Activated B cell treated with CpG ODN at 0.5 μM for 24 hours (primary cell): Measurements from ENCODE around the gene PDE1C. TPM values are rescaled to one million over a fixed set of nuclear protein-coding genes. Genes with fewer than 3 reads are reported as not detected.

ENCODE experiments used
- ATAC-seq: fragments of 200-7000 bp; cut with Tn5 transposase; one replicate; pipeline ENCODE4 v1.10.0; 2021; ENCODE audit warnings: low read depth, mild to moderate bottlenecking, moderate library complexity
- CTCF ChIA-PET: fragments of 350-600 bp; sonication (Branson Sonifier 250); formaldehyde crosslinking; loops from one replicate; lab custom pipeline; 2021; ENCODE audit warnings: antibody characterized with exemption; lab: Charles Lee
- POLR2A ChIA-PET: fragments of 350-600 bp; sonication (Branson Sonifier 250); formaldehyde crosslinking; loops from one replicate; lab custom pipeline; 2021; ENCODE audit warnings: antibody characterized with exemption; lab: Charles Lee
- DNase-seq: peaks from one replicate; pipeline ENCODE4 v3.0.0; 2022
- H3K27ac Mint-ChIP-seq: one replicate; pipeline ENCODE4 v1.8.0; 2020; ENCODE audit warnings: mixed read lengths
- H3K27me3 Mint-ChIP-seq: one replicate; pipeline ENCODE4 v1.8.0; 2021; ENCODE audit warnings: mixed read lengths
- H3K36me3 Mint-ChIP-seq: one replicate; pipeline ENCODE4 v1.8.0; 2021; ENCODE audit warnings: low read depth, mixed read lengths
- H3K4me1 Mint-ChIP-seq: one replicate; pipeline ENCODE4 v1.8.0; 2021; ENCODE audit warnings: mixed read lengths
- H3K4me3 Mint-ChIP-seq: one replicate; pipeline ENCODE4 v1.8.0; 2020; ENCODE audit warnings: mild to moderate bottlenecking, mixed read lengths
- H3K9me3 Mint-ChIP-seq: one replicate; pipeline ENCODE4 v1.8.0; 2020; ENCODE audit warnings: mixed read lengths
- CTCF ChIP-seq: fragments of 200-600 bp; IDR thresholded peaks from one replicate; pipeline ENCODE4 v1.8.0; 2022; ENCODE audit warnings: antibody characterized with exemption, mild to moderate bottlenecking
- intact Hi-C: fragments of 100-400 bp; cut with micrococcal nuclease; formaldehyde crosslinking; loops from one replicate; pipeline ENCODE4 v1.15.1; 2024
- total RNA-seq: library from RNA; stranded (reverse); gene quantifications from 2 replicates; pipeline ENCODE4 v1.2.3, GENCODE V29; 2022

The PDE1C gene
- total RNA-seq, 1 donor from 2014 or later, result not detected

GRCh38 chr7:31975546-31975945 lies 94.7 kb downstream of the PDE1C start:
- POLR2A ChIA-PET, result no interaction called here
- H3K9me3 Mint-ChIP-seq, result no peaks in the 10 kb centered on the region
- no peaks in the 10 kb centered on the region for H3K27me3 Mint-ChIP-seq
- intact Hi-C loops, result no loop called here
- no peak overlapping the region for H3K27ac Mint-ChIP-seq
- ATAC-seq (no peak), DNase-seq (no peak)
- no peaks in the 10 kb centered on the region for H3K4me1 Mint-ChIP-seq
- H3K36me3 Mint-ChIP-seq, result no peaks in the 10 kb centered on the region
- no peak for TF ChIP-seq CTCF
- CTCF ChIA-PET, result no interaction called here
- no peak overlapping the region for H3K4me3 Mint-ChIP-seq

GRCh38 chr7:31974351-31974750 lies 95.9 kb downstream of the PDE1C start:
- no peak overlapping the region for H3K27ac Mint-ChIP-seq
- no peaks in the 10 kb centered on the region for H3K36me3 Mint-ChIP-seq
- ATAC-seq (no peak), DNase-seq (no peak)
- H3K4me3 Mint-ChIP-seq, result no peak overlapping the region
- intact Hi-C loops, result no loop called here
- TF ChIP-seq CTCF, result no peak
- no peaks in the 10 kb centered on the region for H3K9me3 Mint-ChIP-seq
- ChIA-PET CTCF (no interaction called here), POLR2A (no interaction called here)
- no peaks in the 10 kb centered on the region for H3K4me1 Mint-ChIP-seq
- no peaks in the 10 kb centered on the region for H3K27me3 Mint-ChIP-seq

- Mint-ChIP-seq H3K4me1 (no peaks in the 10 kb centered on the region), H3K27ac (no peak overlapping the region), H3K9me3 (peaks cover 2% of the 10 kb centered on the region), H3K4me3 (no peak overlapping the region), H3K27me3 (no peaks in the 10 kb centered on the region), H3K36me3 (no peaks in the 10 kb centered on the region)
- ChIA-PET CTCF (no interaction called here), POLR2A (no interaction called here)
- DNase-seq (no peak), ATAC-seq (no peak)
- no peak for TF ChIP-seq CTCF
- intact Hi-C loops, result no loop called here
Observed at GRCh38 chr7:31971049-31971667, 99.0 kb downstream of the PDE1C start.

- TF ChIP-seq CTCF, result no peak
- H3K36me3 Mint-ChIP-seq, result no peaks in the 10 kb centered on the region
- peaks cover 2% of the 10 kb centered on the region for H3K9me3 Mint-ChIP-seq
- POLR2A ChIA-PET, result no interaction called here
- H3K27ac Mint-ChIP-seq, result no peak overlapping the region
- intact Hi-C loops, result no loop called here
- no peak overlapping the region for H3K4me3 Mint-ChIP-seq
- CTCF ChIA-PET, result no interaction called here
- DNase-seq (no peak), ATAC-seq (no peak)
- H3K27me3 Mint-ChIP-seq, result no peaks in the 10 kb centered on the region
- no peaks in the 10 kb centered on the region for H3K4me1 Mint-ChIP-seq
Observed at GRCh38 chr7:31970501-31970900, 99.7 kb downstream of the PDE1C start.

- H3K4me1 Mint-ChIP-seq, result no peaks in the 10 kb centered on the region
- H3K4me3 Mint-ChIP-seq, result no peak overlapping the region
- no peaks in the 10 kb centered on the region for H3K27me3 Mint-ChIP-seq
- POLR2A ChIA-PET, result no interaction called here
- no peaks in the 10 kb centered on the region for H3K36me3 Mint-ChIP-seq
- ATAC-seq (no peak), DNase-seq (no peak)
- peaks cover 13% of the 10 kb centered on the region for H3K9me3 Mint-ChIP-seq
- no peak for TF ChIP-seq CTCF
- CTCF ChIA-PET, result no interaction called here
- intact Hi-C loops, result no loop called here
- H3K27ac Mint-ChIP-seq, result no peak overlapping the region
Observed at GRCh38 chr7:31963569-31964175, 106.5 kb downstream of the PDE1C start.
